ENCODE results near the gene NAT16. TPM values are rescaled to one million over a fixed set of nuclear protein-coding genes. Genes with fewer than 3 reads are reported as not detected.

The NAT16 gene
- total and polyA plus RNA-seq, 9 of the 15 experiments (the other 6 are each of a cell fraction or from before 2014, with no cell fraction given): 0.04 TPM; not detected in 8

- TF ChIP-seq SPI1 (IDR thresholded peaks at IDR 0.05; ENCODE audit: borderline replicate concordance, low read depth, low read length) (peak; percentile 69; the same call in 1 of the 2 replicates), XRCC3 (IDR thresholded peaks at IDR 0.05) (no peak), BRD9 (IDR thresholded peaks at IDR 0.05; ENCODE audit: low read depth, partially characterized antibody) (peak; percentile 18), MIER1 (IDR thresholded peaks at IDR 0.05; ENCODE audit: low read depth) (no peak), ZBTB8A (IDR thresholded peaks at IDR 0.05; ENCODE audit: partially characterized antibody) (no peak), CBFB (CRISPR knock-in tag; IDR thresholded peaks at IDR 0.05) (peak; percentile 67; the same call in 1 of the 2 replicates), ZNF584 (CRISPR knock-in tag; IDR thresholded peaks at IDR 0.05; ENCODE audit: low read depth) (peak; percentile 50; the same call in 1 of the 2 replicates), ATF3 (IDR thresholded peaks at IDR 0.05) (peak; percentile 35; the same call in 1 of the 2 replicates), ATF3 (CRISPR knock-in tag; conservative IDR thresholded peaks at IDR 0.05) (no peak), SAFB2 (IDR thresholded peaks at IDR 0.05; ENCODE audit: borderline replicate concordance, low read depth, low read length, severe bottlenecking) (no peak), ZNF76 (CRISPR knock-in tag; IDR thresholded peaks at IDR 0.05; ENCODE audit: borderline replicate concordance) (no peak), ADNP (tag; IDR thresholded peaks at IDR 0.05) (no peak), CAMTA2 (CRISPR knock-in tag; conservative IDR thresholded peaks at IDR 0.05) (0 out of 2 replicates have a peak, but pooled peaks have one; percentile 37), STAG1 (CRISPR knock-in tag; IDR thresholded peaks at IDR 0.05; ENCODE audit: borderline replicate concordance) (no peak), TRIM24 (IDR thresholded peaks at IDR 0.05) (0 out of 4 replicates have a peak, but pooled peaks of 1 of the 2 experiments have one; percentile 56), ZBTB2 (IDR thresholded peaks at IDR 0.05) (peak; percentile 98), CXXC5 (CRISPR knock-in tag; IDR thresholded peaks at IDR 0.05) (peak; percentile 83), RBBP5 (IDR thresholded peaks at IDR 0.05; ENCODE audit: borderline replicate concordance, insufficient read depth, low read length, poor library complexity, severe bottlenecking) (peak; percentile 42), ZNF239 (CRISPR knock-in tag; IDR thresholded peaks at IDR 0.05) (no peak), DEAF1 (CRISPR knock-in tag; IDR thresholded peaks at IDR 0.05) (peak; percentile 19; the same call in 1 of the 2 replicates), NCOR1 (IDR thresholded peaks at IDR 0.05) (peak; percentile 69)
Measured at GRCh38 chr7:101217388-101218235, 37.5 kb upstream of the NAT16 start, which contains the start of the genes PLOD3 and ZNHIT1 (continued).
